G401.6 (cell line): ENCODE results near the gene NSG1.
"Not testable (repeated sequence)": the region's sequence is repeated elsewhere in the genome, so short reads cannot be mapped to it uniquely, and the experiment has no call there.

Experiments
- FAIRE-seq: peaks from 2 replicates; lab custom pipeline; 2012; peaks lifted over from hg19 to GRCh38; lab: Jason Lieb, UNC

The NSG1 gene, protein sequence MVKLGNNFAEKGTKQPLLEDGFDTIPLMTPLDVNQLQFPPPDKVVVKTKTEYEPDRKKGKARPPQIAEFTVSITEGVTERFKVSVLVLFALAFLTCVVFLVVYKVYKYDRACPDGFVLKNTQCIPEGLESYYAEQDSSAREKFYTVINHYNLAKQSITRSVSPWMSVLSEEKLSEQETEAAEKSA

DNA sequence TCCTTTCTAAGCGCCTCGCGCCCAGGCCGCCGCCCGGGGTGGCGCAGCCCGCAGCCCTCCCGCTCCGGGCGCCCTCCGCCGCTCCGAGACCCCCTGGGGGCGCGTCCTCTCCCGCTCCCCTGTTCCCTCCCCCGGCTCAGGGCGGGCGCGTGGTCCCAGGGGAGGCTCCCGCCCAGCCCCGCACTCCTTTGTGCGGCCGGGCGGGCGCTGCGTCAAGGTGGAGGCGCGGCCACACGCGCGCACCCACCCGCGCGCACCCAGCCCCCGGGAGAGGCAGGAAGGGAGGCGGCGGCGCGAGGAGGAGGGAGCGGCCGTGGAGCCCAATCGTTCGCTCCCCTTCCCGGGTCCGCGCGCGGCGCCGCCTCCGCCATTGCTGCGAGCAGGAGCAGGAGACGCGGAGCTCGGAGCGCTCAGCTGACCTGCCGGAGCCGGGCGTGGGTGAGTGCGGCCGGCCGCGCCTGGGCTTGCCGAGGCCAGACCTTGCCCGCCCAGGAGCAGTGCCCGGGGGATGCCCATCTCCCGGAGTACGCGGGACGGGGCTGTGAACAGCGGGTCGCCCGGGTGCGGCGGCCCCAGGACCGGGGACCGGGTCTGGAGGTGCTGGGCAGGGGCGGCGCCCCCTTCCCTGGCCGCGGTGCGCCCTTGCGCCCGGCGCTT lies at the start of gene NSG1:
TSS of gene NSG1 (plus strand) at position 367 of the 657 bp plus-strand sequence. CDS start 528 bp downstream, outside the sequence.
- no peak for FAIRE-seq

DNA sequence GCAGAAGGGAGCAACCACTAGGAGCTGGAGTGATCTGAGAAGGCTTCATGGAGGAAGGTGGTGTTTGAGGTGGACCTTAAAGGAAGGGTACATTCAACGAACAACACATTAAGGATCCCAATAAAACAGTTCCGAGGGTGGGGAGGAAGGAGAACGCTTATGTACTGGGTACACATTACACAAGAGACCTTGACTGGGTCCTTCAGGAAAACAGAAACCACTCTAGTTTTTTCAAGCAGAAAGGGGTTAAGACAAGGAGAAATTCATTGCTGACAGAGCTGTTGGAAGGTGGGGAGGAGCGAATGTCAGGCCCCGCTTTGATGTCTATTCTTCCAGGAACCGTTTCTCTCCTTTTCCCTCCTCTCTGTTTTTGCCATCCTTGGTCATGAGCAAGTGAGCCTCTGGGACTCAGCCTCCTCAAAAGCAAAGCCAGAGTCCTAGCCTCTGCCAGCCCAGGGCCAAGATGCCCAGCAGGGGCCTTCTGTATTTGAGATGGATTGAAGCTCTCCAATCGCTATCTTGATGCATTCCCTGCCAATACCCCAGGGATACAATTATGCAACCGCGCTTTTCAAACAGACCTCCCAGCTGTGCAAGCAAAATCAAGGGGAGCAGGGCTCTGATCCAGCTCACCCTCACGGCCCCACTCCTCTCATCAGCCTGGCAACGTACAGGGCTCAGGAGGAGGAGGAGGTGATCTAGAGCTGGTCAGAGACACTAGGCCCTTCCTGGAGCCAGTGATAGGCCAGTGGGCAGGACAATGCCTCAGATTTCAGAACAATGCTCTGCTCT lies 48.5 kb upstream of the NSG1 start:
- no peak for FAIRE-seq

DNA sequence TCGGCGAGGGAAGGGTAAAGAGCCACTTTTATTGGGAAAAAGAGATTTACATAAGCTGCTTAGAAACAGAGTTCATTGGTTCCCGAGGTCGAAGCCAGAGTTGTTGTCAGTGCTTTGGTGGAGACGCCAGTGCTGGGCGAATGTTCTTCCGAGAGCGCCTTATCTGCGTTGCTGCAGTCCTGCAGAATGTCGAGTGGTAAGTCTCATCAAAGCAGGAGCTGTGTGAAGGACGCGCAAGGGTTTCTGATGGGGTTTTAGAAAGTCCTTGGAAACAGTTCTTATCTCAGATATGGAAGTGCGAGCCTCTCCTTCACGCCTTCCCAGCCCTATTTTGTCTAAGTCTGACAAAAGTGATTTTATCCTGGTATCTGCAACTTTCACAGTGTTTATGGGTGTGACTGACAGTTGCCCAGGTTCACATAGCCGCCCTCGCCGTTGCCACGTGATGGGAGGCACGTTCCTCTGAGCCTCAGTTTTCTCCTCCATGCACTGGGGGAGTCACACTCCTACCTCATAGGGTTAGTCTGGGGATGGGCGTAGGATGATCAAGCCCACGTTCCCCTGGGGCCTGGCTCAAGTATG lies 47.3 kb upstream of the NSG1 start:
- no peak for FAIRE-seq

DNA sequence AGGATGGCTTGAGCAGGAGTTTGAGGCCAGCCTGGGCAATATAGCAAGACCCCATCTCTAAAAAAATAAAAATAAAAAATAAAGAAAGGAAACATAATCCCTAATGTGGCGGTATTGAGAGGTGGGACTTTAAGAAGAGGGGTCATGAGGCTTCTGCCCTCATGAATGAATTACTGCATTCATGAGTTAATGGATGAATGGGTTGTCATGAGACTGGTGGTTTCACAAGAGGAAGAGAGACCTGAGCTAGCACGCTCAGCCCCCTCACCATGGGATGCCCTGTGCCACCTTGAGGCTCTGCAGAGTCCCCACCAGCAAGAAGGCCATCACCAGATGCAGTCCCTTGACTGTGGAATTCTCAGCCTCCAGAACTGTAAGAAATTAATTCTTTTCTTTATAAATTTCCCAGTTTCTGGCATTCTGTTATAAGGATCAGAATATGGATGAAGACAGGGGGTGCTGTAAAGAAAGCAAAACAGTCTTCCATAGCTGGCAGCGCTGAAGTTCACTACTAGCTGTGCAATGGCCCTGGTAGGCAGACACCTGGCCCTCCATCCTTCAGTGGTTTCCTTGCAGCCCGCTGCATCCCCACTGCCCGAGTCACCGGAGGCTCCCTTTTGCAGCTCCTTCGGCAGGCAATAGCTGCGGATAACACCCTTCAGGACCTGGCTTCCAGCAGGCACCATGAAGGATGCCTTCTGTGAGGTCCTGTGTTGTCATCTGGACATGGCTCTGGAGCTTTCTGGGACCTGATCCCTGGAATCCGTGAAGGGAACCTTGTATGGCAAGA lies 44.8 kb upstream of the NSG1 start:
- no peak for FAIRE-seq

DNA sequence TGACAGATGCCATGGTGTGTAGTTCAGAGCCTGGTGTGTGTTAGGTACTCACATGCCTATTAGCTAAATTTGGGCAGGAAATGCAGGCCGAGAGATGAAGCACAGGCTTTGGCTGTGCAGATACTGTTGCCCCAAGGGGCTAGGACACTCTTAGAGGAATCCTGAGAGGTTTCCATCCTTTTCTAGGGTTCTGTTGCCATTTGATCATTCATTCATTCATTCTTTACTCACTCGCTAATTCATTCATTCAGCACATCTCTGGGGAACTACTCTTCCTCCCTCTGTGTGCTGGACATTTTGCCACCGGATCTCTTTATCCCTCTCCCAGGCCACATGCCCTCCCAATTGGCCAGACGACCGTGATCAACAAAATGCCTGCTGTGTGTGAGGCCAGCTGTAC lies 43.9 kb upstream of the NSG1 start:
- FAIRE-seq, result no peak

DNA sequence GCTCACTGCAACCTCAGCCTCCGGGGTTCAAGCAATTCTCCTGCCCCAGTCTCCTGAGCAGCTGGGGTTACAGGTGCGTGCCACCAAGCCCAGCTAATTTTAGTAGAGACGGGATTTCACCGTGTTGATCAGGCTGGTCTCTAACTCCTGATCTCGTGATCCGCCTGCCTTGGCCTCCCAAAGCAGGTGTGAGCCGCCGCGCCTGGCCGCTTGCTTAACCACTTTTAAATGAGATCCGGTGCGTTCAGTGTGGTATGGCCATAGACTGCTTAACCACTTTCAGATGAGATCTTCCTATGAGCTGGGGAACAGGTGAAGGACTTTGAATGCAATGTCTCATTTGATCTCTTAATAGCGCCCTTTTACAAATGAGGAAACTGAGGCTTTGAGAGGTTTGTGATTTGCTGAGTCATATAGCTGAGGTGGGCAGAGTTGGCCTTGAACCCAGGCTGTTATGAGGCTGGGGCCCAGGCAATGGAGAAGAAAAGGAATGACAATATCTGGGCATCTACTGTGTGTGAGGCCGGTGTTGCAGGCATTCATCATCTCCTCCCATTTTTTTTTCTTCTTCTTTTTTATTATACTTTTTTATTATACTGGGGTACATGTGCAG lies 41.9 kb upstream of the NSG1 start:
- no peak for FAIRE-seq

DNA sequence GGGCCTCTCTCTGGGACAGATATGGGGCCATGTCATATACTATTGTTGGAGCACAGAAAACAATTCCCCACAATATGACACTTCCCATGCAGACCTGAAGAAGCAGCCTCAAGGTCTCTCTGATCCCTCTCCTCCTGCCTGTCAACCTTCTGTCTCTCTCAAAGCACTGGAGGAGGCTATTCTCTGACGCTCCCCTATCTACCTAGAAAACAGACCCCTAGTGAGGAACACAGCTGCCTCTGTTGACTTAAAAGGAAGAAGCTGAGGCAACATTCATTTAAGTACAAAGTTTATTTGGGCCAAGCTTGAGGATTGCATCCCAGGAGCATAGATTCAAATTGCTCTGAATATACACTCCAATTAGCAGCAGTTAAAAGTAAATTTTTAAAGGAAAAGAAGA lies 39.3 kb upstream of the NSG1 start:
- FAIRE-seq, result no peak

DNA sequence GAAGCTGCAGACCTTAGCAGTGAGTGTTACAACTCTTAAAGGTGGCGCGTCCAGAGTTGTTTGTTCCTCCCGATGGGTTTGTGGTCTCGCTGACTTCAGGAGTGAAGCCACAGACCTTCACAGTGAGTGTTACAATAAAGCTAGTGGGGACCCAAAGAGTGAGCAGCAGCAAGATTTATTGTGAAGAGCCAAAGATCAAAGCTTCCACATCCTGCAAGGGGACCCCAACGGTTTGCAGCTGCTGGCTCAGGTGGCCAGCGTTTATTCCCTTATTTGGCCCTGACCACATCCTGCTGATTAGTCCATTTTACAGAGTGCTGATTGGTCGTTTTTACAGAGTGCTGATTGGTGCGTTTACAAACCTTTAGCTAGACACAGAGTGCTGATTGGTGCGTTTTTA lies 38.3 kb upstream of the NSG1 start:
- FAIRE-seq, result not testable (repeated sequence)

DNA sequence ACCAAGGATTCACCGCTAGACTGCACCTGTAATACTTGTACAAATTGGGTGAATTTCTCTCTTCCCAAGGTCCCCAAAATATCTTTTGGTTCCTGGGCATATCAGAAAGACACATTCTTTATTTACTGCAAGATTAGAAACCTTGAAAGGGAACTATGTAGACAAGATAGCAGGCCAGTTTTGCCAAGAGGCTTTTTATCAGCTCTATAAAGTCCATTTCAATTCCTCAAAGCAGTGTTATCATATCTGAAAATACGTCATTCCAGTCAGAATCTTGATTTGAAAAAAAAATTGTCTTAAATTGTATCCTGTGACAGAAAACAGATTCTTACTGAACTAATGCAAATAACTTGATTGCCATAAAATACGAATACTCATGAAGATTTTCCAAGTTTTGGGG lies 37.0 kb upstream of the NSG1 start:
- FAIRE-seq, result no peak

DNA sequence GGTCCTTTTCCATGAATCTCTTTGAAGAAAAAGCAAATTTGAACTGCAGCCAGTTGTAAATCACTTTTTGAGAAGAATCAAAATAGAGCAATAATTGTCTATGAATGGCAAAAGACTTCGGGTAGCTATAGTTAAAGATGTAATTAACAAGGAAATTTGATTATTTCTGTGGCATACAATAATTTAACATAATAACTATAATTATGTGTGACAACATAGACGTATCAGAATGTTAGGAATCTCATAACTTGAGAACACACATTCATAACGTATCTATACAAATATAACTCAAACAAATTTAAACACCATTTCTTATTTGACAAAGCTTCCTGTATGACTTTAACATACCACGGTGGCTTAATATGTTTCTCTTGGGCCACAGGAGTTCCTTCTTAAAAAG lies 36.0 kb upstream of the NSG1 start:
- no peak for FAIRE-seq

DNA sequence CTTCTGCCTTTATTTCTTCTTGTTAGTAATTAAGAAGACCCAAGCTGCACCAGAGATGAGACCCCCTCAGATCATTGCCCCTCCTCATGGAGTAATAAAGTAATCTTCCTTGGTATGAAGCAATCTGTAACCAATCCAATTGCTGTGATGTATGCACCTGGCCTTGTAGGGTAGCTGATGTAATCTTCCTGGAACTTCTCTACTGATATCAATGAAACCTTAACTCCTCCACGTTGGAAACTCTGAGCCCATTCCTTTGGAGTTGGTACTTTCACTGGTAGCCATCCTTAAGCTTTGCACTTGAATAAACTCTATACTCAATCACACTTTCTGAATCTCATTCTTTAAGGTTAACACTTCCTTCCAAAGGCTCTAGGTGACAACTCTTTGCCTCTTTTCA lies 31.6 kb upstream of the NSG1 start:
- FAIRE-seq, result no peak

DNA sequence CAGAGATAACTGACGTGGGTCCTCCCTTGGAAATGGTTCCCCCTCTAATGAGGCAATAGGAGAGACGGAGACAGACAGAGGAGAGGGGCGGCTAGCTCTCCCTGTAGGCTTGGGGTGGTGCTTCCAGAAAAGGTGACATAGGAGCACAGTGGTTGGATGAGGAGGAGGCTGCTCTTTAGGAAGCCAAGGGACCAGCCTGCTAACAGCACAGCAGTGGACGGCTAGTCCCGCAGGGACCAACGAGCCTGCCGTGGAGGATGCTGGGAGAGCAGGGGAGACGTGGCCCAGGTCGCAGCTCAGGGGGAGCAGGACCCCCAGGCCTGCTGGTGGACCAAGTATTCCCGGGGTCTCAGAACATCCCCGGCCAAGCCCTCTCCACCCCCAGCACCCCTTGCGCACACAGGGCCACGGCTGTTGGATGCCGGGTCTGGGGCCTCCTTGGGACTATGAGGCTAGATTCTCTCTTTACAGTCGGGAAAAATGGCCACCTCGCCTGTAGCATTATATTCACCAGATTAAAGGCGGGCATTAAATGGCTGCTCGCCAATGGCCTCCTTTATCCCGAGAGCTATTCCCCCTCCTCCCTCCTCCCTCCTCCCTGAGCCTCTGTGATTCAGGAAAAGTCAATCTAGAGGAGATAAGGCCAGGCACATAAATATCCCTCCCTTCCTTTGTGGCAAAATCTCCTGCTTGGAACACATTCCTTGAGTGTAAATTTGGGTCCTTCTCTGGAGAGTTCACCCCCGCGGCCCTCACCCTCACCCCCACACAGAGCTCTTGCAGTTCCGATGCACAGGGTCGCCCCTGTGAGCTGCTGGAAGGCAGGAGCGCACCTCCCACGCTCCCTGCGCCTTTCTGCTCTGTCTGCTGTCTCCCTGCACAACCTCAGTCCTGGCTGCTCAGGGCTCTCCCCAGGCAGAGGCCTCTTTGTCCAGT lies 30.5 kb upstream of the NSG1 start:
- no peak for FAIRE-seq

DNA sequence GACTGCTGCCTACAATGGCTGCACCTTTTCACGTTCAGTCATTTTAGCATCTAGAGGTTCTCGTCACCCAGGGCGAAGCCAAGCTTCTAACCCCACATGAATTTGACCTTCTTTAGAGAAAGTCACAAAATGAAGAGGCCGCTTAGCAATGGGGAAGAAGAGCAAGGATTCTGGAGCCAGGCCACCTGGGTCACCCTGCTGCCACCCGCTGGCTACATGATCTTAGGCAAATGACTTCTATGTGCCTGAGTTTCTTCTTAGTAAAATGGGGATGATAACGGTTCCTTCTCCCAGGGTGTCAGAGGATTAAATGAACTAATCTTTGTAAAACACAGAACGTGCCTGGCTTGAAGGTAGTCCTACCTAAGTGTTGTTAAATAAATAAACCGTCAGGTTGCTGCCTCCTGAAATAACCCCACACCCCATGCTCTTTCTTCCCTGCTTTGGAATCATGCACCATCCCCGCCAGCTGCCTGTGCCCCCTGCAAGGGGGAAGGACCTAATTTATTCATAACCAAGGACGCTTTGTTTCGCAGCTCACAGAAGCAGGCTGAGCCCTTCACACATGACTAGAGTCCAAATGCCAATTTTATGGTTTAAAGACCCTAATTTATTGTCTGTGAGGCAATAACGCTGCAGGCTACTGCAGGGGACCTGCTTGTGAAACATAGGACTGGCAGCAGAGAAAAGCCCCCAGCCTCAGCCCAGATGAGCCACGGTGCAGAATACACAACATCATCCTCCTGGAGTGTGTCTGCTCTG lies 28.6 kb upstream of the NSG1 start:
- FAIRE-seq, result no peak

DNA sequence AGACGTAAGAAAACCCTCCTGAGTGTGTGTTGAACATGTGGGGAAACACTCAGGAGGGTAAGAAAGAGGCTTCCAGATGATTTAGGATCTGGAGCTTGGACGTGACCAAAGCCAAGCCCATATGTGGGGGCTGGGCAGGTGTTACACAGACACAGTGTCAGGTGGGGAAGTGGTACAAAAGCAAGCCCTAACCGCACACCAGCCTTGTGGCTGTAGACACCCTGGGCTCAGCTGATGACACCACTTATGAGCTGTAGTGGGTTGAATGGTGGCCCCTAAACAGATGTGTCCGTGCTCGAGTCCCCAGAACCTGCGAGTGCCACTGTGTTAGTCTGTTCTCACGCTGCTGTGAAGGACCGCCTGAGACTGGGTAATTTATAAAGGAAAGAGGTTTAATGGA lies 25.0 kb upstream of the NSG1 start:
- FAIRE-seq, result no peak

DNA sequence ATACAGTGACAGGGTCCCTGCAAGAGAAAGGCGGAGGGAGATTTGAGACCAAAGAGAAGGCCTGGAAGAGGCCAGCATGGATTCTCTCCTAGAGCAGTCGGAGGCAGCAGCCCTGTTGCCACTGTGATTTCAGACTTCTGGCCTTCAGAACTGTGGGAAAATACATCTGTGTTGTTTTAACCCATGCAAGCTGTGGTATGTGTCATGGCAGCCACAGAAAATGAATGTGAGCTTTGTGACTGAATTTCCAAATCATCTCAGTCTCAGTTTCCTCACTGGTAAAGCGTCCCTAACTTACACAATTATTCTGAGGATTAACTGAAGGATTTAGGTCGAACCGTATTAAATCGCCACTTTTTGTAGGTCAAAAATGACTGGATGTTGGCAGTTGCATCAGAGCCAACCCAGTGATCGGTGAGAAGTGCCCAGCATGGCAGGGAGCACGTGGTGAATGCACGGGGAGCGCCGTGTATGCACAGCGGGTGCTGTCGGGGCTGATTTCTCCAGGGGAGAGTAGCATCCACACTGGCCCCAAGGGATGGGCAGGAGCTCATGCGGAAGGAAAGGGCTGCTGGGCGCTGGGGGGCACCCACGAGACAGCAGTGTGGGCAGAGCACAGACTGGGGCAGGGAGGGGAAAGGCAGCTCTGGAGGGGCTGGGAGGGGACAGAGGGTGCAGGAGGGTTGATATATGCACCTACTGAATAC lies 23.8 kb upstream of the NSG1 start:
- FAIRE-seq, result no peak

DNA sequence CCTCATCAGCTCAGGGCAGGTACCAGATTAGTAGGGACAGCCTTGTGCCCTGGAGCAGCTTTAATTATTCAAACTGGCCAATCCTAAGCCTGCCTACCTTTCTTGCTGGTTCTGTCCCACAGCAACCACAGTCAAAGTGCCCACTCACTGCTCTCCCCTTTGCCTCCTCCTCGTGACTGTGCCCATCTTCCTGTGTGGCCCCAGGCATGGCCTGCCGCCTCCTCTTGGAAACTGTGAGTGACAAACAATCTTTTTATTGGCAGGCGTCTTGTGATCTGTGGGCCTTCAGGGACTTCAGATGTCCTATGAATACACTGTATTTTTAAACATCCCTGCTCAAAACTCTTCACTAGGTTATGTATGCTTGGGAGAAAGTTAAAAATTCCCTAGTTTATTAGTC lies 22.8 kb upstream of the NSG1 start:
- no peak for FAIRE-seq

DNA sequence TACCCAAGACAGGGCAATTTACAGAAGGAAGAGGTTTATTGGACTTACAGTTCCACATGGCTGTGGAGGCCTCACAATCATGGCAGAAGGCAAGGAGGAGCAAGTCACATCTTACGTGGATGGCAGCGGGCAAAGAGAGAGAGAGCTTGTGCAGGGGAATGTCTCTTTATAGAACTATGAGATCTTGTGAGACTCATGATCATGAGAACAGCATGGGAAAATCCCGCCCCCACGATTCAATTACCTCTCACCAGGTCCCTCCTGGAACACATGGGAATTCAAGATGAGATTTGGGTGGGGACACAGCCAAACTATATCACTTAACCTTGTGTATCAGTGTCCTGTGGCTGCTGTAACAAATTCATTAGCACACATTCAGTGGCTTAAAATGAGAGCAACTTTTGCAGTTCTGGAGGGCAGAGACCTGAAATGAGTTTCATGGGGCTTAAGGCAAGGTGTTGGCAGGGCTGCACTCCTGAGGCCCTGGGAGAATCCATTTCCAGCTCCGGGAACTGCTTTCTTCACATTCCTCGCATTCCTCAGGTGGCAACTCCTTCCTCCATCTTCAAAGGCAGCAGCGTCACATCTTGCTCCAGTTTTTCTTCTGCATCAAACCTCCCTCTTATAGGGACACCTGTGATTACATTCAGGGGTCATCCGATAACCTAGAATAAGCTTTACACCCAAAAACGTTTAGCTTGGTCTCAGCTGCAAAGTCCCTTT lies 22.3 kb upstream of the NSG1 start:
- FAIRE-seq, result no peak

DNA sequence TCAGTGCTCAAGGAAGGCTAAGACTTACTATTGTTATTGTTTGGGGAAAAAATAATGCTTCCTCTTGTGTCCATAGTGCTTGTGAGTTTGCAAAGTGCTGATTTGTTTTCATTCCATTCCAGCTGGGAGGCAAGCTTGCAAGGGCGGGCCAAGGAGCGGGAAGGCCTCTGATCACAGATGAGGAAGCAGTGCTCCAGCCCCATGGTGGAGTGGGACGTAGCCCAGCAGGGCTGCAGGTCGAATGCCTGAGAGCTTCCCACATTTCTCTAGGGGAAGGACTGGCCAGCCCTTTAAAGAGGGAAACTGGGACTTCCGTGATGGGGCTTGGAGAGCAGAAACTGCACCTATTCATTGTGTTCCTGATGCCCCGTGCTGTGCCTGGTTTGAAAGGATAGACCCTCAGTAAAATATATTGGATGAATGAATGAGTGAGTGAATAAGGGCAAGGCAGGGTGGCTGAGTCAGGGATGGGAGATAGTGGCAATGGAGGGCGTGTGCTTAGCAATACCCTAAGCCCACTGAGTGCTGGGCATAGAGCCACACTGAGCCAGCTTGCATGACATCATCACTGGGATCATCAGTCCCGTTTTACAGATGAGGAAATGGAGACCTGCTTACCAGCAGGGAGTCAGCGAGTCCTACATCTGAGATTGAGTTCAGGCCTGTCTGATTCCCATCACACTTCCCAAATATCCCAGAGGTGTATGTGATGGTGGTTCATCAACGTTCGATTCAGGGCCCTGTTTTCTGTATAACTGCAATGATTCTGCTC lies 17.9 kb upstream of the NSG1 start:
- no peak for FAIRE-seq
